A549 (cell line): ENCODE data around the gene GBE1. TPM values are rescaled to one million over a fixed set of nuclear protein-coding genes. Genes with fewer than 3 reads are reported as not detected.

ENCODE experiments used
- ATAC-seq, 2 experiments: fragments of 200-7000 bp in 1 of 2; fragments of >200 bp in 1 of 2; cut with Nextera tagmentation in 1 of 2; cut with Tn5 transposase in 1 of 2; 3 replicates each; pipeline versions ENCODE4 v1.8.0 to v1.9.1; 2018 to 2020; ENCODE audit warnings: mild to moderate bottlenecking in 1 of 2, moderate library complexity in 1 of 2
- CTCF ChIA-PET: fragments of 300-600 bp; sonication (Branson Sonifier 250); formaldehyde crosslinking; extraction: SDS; loops from one replicate; lab custom pipeline; 2021; ENCODE audit warnings: antibody characterized with exemption, inconsistent platforms; lab: Yijun Ruan, JAX
- POLR2A ChIA-PET: fragments of 350-600 bp; formaldehyde crosslinking; extraction: SDS; loops from one replicate; lab custom pipeline; 2021; ENCODE audit warnings: antibody characterized with exemption, inconsistent platforms; lab: Yijun Ruan, JAX
- DNase-seq, 2 experiments: peaks; one replicate each; pipeline versions ENCODE4 v3.0.0 to v3.0.0-alpha.2; 2011 to 2016; ENCODE audit warnings: low read depth in 1 of 2, low spot score in 1 of 2
- FAIRE-seq: peaks from 2 replicates; lab custom pipeline; 2011; peaks lifted over from hg19 to GRCh38; lab: Jason Lieb, UNC
- H3K27ac ChIP-seq, 2 experiments: fragments of >200 bp; sonication (Bioruptor Twin); formaldehyde crosslinking; 3 replicates each; pipeline ENCODE4 v1.5.1; 2016 to 2017
- H3K4me1 ChIP-seq: fragments of >200 bp; sonication (Bioruptor Twin); formaldehyde crosslinking; 3 replicates; pipeline ENCODE4 v1.6.1; 2016
- H3K4me2 ChIP-seq: fragments of >200 bp; sonication (Bioruptor Twin); formaldehyde crosslinking; 3 replicates; pipeline ENCODE4 v1.6.1; 2016
- H3K4me3 ChIP-seq: fragments of >200 bp; sonication (Bioruptor Twin); formaldehyde crosslinking; 3 replicates; pipeline ENCODE4 v1.5.1; 2016
- H3K9me3 ChIP-seq: fragments of >200 bp; sonication (Bioruptor Twin); formaldehyde crosslinking; 3 replicates; pipeline ENCODE4 v1.6.1; 2016
- CBX2 ChIP-seq: fragments of 200-600 bp; sonication (generic); IDR thresholded peaks from 2 replicates; pipeline ENCODE4 v1.6.1; 2016; ENCODE audit warnings: low read depth, mild to moderate bottlenecking, borderline replicate concordance
- CBX8 ChIP-seq: fragments of 200-600 bp; sonication (generic); IDR thresholded peaks from 2 replicates; pipeline ENCODE4 v1.6.1; 2016
- CEBPB ChIP-seq, 2 experiments: fragments of >200 bp in 1 of 2; sonication (Bioruptor Twin) in 1 of 2; formaldehyde crosslinking in 1 of 2; IDR thresholded peaks; 2 replicates each; pipeline ENCODE4 v1.6.1; 2012 to 2016
- CHD2 ChIP-seq: fragments of 150-350 bp; IDR thresholded peaks from 2 replicates; pipeline ENCODE4 v1.6.1; 2014; ENCODE audit warnings: low read length; ENCODE audit not compliant: partially characterized antibody
- CHD4 ChIP-seq: fragments of 200-600 bp; sonication (generic); IDR thresholded peaks from 2 replicates; pipeline ENCODE4 v1.6.1; 2016; ENCODE audit warnings: antibody characterized with exemption, mild to moderate bottlenecking, borderline replicate concordance
- FOSL2 ChIP-seq, 2 experiments: fragments of 450-650 bp in 1 of 2; fragments of >200 bp in 1 of 2; sonication (Bioruptor Twin) in 1 of 2; formaldehyde crosslinking; IDR thresholded peaks; 2 replicates each; pipeline versions ENCODE4 v1.5.0 to v1.6.1; 2016 to 2020; ENCODE audit warnings: mild to moderate bottlenecking in 1 of 2, moderate library complexity in 1 of 2
- FOXS1 ChIP-seq: fragments of 250-450 bp; sonication (Bioruptor Pico); IDR thresholded peaks from 2 replicates; pipeline ENCODE4 v1.5.0; 2020; ENCODE audit warnings: mild to moderate bottlenecking, moderate library complexity
- GATA3 ChIP-seq: IDR thresholded peaks from 2 replicates; pipeline ENCODE4 v1.6.1; 2012; ENCODE audit warnings: borderline replicate concordance
- HOXB13 ChIP-seq: fragments of 250-450 bp; sonication (Bioruptor Pico); IDR thresholded peaks from 2 replicates; pipeline ENCODE4 v1.5.0; 2020; ENCODE audit warnings: low read depth, mild to moderate bottlenecking, moderate library complexity
- MAFK ChIP-seq: fragments of 450-650 bp; IDR thresholded peaks from 2 replicates; pipeline ENCODE4 v1.6.1; 2014; ENCODE audit not compliant: partially characterized antibody
- MAZ ChIP-seq: fragments of 150-350 bp; IDR thresholded peaks from 2 replicates; pipeline ENCODE4 v1.6.1; 2014; ENCODE audit warnings: antibody characterized with exemption, low read depth, low read length, borderline replicate concordance
- RAD21 ChIP-seq, 2 experiments: fragments of >200 bp in 1 of 2; sonication (Bioruptor Twin) in 1 of 2; formaldehyde crosslinking in 1 of 2; IDR thresholded peaks in 1 of 2; conservative IDR thresholded peaks in 1 of 2; 2 replicates in 1 of 2; 3 replicates in 1 of 2; pipeline ENCODE4 v1.6.1; 2012 to 2018; ENCODE audit warnings: inconsistent platforms in 1 of 2
- RFX5 ChIP-seq: fragments of 450-650 bp; IDR thresholded peaks from 2 replicates; pipeline ENCODE4 v1.7.1; 2014; ENCODE audit warnings: antibody characterized with exemption, mild to moderate bottlenecking, moderate library complexity
- SREBF2 ChIP-seq: fragments of 450-650 bp; IDR thresholded peaks from 2 replicates; pipeline ENCODE4 v1.6.1; 2014; ENCODE audit warnings: mild to moderate bottlenecking, moderate library complexity
- TFCP2L1 ChIP-seq: fragments of 250-450 bp; sonication (Bioruptor Pico); IDR thresholded peaks from 2 replicates; pipeline ENCODE4 v1.5.0; 2021; ENCODE audit warnings: mild to moderate bottlenecking
- WGBS: methylation state at CpG from one replicate; pipeline ENCODE4 v1.1.6; 2017; ENCODE audit errors: missing lambda C conversion rate; 5-methylcytosine and 5-hydroxymethylcytosine counted together
- polyA plus RNA-seq, 4 experiments: library from polyadenylated mRNA; depleted of rRNA in 3 of 4; stranded (reverse); fragments of >200 nt; fragmentation: RNase III in 1 of 4; extraction: RNeasy Plus Mini Kit Qiagen cat#74134 plus additional on column Dnase treatment in 1 of 4; gene quantifications; 2 replicates in 3 of 4; 3 replicates in 1 of 4; pipeline ENCODE4 v1.2.3, GENCODE V29; 2011 to 2017
- TF ChIP-seq, protein P1 (sequence below): fragments of 200-600 bp; sonication (generic); IDR thresholded peaks from 2 replicates; pipeline ENCODE4 v1.6.1; 2016; ENCODE audit warnings: antibody characterized with exemption, mild to moderate bottlenecking, moderate library complexity
- TF ChIP-seq, protein P2 (sequence below): fragments of 150-350 bp; IDR thresholded peaks from 2 replicates; pipeline ENCODE4 v1.6.1; 2014; ENCODE audit warnings: low read depth, mild to moderate bottlenecking, low read length
- TF ChIP-seq, protein P3 (sequence below): fragments of >200 bp; sonication (Bioruptor Twin); formaldehyde crosslinking; IDR thresholded peaks from 2 replicates; pipeline ENCODE4 v1.6.1; 2016
- TF ChIP-seq, protein P4 (sequence below): fragments of >200 bp; sonication (Bioruptor Twin); formaldehyde crosslinking; IDR thresholded peaks from 3 replicates; pipeline ENCODE4 v1.6.1; 2016
- TF ChIP-seq, protein P5 (sequence below): IDR thresholded peaks from 2 replicates; pipeline ENCODE4 v1.6.1; 2012; ENCODE audit warnings: low read depth, borderline replicate concordance

Gene GBE1
- polyA plus RNA-seq, 2 of the 4 experiments (the other 2 are of a cell fraction): 39.5 to 55.0 TPM

DNA sequence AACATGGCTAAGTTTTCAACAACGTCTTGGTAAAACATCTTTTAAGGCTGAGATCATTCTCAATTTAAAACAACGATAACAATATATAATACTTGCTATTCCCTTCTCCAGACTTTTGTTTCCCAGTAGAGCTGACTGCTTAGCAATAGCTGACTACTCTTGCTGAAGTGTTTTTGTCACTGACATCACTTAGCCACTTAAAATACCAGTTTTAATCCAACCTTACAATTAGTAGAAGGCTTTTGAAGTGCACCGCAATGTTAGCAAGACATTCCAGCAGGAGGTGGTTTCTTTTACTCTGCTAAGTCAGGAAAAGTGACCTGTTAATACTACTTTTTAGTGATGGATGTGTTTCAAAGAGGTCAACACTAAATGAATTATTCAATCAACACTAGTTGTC, 28.7 kb upstream of the GBE1 start:
- CTCF ChIA-PET: no interaction called here
- FAIRE-seq (no peak), DNase-seq (no peak)
- Histone ChIP-seq H3K27ac (no peak overlapping the region), H3K9me3 (no peaks in the 10 kb centered on the region), H3K4me1 (no peaks in the 10 kb centered on the region)
- 67% methylated on average over 3 of the region's 3 CpGs for WGBS
- TF ChIP-seq SREBF2 (no peak), RAD21 (conservative IDR thresholded peaks at IDR 0.05 in 1 of 2, IDR thresholded peaks at IDR 0.05 in 1 of 2) (no peak), GATA3 (no peak), RFX5 (no peak), MAFK (no peak)
- TF ChIP-seq, protein P1, sequence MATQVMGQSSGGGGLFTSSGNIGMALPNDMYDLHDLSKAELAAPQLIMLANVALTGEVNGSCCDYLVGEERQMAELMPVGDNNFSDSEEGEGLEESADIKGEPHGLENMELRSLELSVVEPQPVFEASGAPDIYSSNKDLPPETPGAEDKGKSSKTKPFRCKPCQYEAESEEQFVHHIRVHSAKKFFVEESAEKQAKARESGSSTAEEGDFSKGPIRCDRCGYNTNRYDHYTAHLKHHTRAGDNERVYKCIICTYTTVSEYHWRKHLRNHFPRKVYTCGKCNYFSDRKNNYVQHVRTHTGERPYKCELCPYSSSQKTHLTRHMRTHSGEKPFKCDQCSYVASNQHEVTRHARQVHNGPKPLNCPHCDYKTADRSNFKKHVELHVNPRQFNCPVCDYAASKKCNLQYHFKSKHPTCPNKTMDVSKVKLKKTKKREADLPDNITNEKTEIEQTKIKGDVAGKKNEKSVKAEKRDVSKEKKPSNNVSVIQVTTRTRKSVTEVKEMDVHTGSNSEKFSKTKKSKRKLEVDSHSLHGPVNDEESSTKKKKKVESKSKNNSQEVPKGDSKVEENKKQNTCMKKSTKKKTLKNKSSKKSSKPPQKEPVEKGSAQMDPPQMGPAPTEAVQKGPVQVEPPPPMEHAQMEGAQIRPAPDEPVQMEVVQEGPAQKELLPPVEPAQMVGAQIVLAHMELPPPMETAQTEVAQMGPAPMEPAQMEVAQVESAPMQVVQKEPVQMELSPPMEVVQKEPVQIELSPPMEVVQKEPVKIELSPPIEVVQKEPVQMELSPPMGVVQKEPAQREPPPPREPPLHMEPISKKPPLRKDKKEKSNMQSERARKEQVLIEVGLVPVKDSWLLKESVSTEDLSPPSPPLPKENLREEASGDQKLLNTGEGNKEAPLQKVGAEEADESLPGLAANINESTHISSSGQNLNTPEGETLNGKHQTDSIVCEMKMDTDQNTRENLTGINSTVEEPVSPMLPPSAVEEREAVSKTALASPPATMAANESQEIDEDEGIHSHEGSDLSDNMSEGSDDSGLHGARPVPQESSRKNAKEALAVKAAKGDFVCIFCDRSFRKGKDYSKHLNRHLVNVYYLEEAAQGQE: no peak
- TF ChIP-seq, all 56 proteins: peak for 0
- POLR2A ChIA-PET: no interaction called here
- no peak overlapping the region for H3K4me3 ChIP-seq
- no peak overlapping the region for H3K4me2 ChIP-seq
- ATAC-seq: no peak

DNA sequence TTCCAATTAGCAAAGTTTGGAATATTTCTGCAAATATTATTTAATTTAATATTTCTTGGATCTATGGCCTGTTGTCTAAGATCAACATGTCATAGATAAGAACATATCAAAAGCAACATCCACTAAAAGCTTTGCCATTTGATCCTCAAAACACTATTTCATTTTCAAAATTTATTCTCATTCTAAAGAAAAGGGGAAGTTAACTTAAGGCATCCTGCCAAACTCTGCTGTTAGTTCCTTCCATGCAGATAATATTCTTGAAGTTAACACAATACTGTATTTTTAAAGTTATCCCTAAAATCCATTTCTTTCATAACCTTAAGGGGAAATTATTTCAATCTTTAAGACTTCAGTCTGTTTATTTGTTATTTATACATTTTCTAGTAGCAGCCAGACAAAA, 28.2 kb upstream of the GBE1 start:
- H3K4me1 ChIP-seq: no peaks in the 10 kb centered on the region
- TF ChIP-seq CHD4 (no peak), MAZ (no peak), FOXS1 (CRISPR knock-in tag) (no peak)
- TF ChIP-seq, protein P2, sequence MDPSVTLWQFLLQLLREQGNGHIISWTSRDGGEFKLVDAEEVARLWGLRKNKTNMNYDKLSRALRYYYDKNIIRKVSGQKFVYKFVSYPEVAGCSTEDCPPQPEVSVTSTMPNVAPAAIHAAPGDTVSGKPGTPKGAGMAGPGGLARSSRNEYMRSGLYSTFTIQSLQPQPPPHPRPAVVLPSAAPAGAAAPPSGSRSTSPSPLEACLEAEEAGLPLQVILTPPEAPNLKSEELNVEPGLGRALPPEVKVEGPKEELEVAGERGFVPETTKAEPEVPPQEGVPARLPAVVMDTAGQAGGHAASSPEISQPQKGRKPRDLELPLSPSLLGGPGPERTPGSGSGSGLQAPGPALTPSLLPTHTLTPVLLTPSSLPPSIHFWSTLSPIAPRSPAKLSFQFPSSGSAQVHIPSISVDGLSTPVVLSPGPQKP: no peak
- TF ChIP-seq, all 56 proteins: peak for 0
- no peak for ATAC-seq
- DNase-seq: no peak
- ChIA-PET CTCF (no interaction called here), POLR2A (no interaction called here)
- no peak overlapping the region for H3K4me2 ChIP-seq
- H3K27ac ChIP-seq: no peak overlapping the region
- FAIRE-seq: no peak
- no peaks in the 10 kb centered on the region for H3K9me3 ChIP-seq
- H3K4me3 ChIP-seq: no peak overlapping the region

DNA sequence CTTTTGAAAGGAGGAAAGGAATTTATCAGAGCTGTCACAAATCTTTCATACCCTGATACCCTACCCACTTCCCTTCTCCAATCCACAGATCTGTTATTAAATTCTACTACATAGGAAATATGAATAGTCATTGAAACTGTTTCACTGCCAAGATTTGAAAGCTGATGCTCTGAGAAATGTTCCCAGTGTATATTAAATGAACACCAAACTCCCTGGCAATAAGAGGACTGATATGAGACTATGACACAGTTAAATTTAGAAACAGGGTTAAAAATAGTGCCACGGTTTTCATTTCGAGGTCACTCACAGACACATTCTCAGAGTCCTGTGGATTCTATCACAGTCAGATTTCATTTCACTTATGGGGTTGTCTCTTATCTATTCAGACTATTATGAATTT, 27.2 kb upstream of the GBE1 start:
- no peaks in the 10 kb centered on the region for H3K9me3 ChIP-seq
- no peak overlapping the region for H3K27ac ChIP-seq
- no peak overlapping the region for H3K4me3 ChIP-seq
- TF ChIP-seq, protein P1: no peak
- no peak for TF ChIP-seq CBX2
- TF ChIP-seq HOXB13 (CRISPR knock-in tag): no peak
- TF ChIP-seq, protein P3, sequence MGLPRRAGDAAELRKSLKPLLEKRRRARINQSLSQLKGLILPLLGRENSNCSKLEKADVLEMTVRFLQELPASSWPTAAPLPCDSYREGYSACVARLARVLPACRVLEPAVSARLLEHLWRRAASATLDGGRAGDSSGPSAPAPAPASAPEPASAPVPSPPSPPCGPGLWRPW: no peak
- TF ChIP-seq, protein P4, sequence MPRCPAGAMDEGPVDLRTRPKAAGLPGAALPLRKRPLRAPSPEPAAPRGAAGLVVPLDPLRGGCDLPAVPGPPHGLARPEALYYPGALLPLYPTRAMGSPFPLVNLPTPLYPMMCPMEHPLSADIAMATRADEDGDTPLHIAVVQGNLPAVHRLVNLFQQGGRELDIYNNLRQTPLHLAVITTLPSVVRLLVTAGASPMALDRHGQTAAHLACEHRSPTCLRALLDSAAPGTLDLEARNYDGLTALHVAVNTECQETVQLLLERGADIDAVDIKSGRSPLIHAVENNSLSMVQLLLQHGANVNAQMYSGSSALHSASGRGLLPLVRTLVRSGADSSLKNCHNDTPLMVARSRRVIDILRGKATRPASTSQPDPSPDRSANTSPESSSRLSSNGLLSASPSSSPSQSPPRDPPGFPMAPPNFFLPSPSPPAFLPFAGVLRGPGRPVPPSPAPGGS: no peak
- no peak for TF ChIP-seq RAD21 (conservative IDR thresholded peaks at IDR 0.05 in 1 of 2, IDR thresholded peaks at IDR 0.05 in 1 of 2)
- no peak for TF ChIP-seq FOSL2 (IDR thresholded peaks at IDR 0.05)
- TF ChIP-seq FOSL2 (CRISPR knock-in tag; IDR thresholded peaks at IDR 0.05): no peak
- no peak for TF ChIP-seq CHD2
- no peak for TF ChIP-seq CBX8
- no peak for TF ChIP-seq MAFK
- no peak for TF ChIP-seq TFCP2L1 (CRISPR knock-in tag)
- no peak for TF ChIP-seq CEBPB (IDR thresholded peaks at IDR 0.05)
- TF ChIP-seq, protein P5, sequence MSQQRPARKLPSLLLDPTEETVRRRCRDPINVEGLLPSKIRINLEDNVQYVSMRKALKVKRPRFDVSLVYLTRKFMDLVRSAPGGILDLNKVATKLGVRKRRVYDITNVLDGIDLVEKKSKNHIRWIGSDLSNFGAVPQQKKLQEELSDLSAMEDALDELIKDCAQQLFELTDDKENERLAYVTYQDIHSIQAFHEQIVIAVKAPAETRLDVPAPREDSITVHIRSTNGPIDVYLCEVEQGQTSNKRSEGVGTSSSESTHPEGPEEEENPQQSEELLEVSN: no peak
- CTCF ChIA-PET: interaction anchor here (1.6 kb wide), 1 partner anchor 18 kb away, joined by 3 read pairs; no protein-coding TSS in a partner anchor
- H3K4me2 ChIP-seq: no peak overlapping the region
- 49% methylated on average over 2 of the region's 2 CpGs for WGBS
- FAIRE-seq (no peak), ATAC-seq (no peak), DNase-seq (no peak)
- no peaks in the 10 kb centered on the region for H3K4me1 ChIP-seq
- POLR2A ChIA-PET: no interaction called here
